GM12875 (cell line): Measurements from ENCODE around the gene COL4A4.

Experiments
- H3K4me3 ChIP-seq: one replicate; pipeline ENCODE4 v1.5.1; 2011; ENCODE audit warnings: low read depth, low read length, control low read depth
- TF ChIP-seq, protein P1 (sequence below): IDR thresholded peaks from 2 replicates; pipeline ENCODE4 v1.5.1; 2011; ENCODE audit warnings: low read depth, mild to moderate bottlenecking, control low read depth, inconsistent platforms, low read length, moderate library complexity, borderline replicate concordance; ENCODE audit not compliant: insufficient read depth

COL4A4 gene

DNA sequence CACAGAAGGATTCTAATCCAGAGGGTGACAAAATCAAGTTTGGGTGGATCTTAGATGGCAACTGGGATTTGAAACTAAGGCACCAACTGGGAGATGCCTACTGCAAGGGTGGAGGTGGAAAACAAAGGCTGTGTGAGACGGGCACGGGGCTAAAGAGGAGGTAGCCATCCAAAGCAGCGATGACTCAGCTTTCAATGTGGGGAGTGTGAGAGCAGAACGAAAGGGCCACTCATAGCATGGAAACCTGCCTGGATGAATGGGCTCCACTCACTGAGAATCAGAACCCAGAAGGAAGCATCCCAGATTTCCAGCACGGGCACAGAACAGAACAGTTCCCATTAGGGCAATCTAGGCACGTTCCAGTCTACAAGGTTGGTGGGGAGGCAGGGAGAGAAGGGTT is 159.5 kb downstream of the COL4A4 start:
- TF ChIP-seq, protein P1, sequence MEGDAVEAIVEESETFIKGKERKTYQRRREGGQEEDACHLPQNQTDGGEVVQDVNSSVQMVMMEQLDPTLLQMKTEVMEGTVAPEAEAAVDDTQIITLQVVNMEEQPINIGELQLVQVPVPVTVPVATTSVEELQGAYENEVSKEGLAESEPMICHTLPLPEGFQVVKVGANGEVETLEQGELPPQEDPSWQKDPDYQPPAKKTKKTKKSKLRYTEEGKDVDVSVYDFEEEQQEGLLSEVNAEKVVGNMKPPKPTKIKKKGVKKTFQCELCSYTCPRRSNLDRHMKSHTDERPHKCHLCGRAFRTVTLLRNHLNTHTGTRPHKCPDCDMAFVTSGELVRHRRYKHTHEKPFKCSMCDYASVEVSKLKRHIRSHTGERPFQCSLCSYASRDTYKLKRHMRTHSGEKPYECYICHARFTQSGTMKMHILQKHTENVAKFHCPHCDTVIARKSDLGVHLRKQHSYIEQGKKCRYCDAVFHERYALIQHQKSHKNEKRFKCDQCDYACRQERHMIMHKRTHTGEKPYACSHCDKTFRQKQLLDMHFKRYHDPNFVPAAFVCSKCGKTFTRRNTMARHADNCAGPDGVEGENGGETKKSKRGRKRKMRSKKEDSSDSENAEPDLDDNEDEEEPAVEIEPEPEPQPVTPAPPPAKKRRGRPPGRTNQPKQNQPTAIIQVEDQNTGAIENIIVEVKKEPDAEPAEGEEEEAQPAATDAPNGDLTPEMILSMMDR, result no peak
- H3K4me3 ChIP-seq, result no peak overlapping the region

DNA sequence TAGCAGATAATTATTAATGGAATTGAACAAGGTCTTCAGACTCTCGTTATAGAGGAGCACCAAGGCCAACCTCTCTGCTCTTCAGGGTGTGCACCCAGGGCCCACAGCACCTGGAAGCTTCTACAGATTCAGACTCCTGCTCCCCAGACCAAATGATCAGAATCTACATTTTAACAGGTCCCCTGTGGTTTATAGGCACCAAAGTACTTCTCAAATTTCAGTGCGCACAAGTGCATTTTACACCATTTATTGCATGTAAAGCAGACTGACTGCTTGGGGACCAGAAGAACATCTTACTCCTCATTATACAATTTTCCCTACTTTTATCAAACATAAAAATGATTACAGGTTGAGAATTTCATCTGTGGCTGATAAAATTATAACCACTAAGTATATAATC is 163.9 kb downstream of the COL4A4 start:
- no peak overlapping the region for H3K4me3 ChIP-seq
- TF ChIP-seq, protein P1, result no peak

DNA sequence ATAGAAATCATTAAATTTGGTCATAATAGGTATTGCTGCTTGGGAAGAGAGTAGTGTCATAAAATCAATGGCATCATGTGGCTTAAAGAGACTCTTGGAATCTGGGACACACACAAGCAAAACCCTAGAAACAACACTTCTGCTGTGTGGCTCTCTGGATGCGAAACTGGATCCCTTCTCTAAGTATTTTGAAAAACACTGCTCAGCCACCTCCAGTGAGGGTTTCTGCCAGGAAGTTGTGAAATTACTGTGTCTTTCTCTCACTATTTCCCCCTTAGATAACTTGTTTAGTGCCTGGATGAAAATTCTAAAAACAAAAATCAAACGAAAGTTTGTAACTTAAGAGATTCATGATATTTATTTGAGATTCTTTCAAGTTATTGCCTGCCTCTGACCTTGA is 164.3 kb downstream of the COL4A4 start:
- H3K4me3 ChIP-seq, result no peak overlapping the region
- TF ChIP-seq, protein P1, result no peak

DNA sequence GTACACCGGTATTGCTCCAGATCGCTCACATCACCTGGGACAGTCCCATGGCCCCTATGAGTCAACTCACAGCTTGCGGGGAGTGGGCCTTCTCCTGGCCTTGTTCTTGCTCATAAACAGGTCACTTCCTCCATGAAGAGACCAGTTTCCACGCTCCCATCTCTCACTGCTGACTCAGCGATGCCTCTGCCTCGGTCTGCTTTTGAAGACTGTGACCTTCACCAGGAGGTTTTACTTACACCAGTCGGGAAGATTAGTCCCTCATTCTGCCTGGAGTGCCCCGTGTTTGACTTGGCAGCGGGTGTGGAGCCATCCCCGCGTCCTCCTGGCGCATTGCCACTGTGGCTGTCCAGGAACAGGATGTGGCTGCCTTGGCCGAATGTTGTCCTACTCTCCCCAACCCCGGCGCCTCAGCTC is 168.4 kb downstream of the COL4A4 start:
- TF ChIP-seq, protein P1, result no peak
- no peak overlapping the region for H3K4me3 ChIP-seq

DNA sequence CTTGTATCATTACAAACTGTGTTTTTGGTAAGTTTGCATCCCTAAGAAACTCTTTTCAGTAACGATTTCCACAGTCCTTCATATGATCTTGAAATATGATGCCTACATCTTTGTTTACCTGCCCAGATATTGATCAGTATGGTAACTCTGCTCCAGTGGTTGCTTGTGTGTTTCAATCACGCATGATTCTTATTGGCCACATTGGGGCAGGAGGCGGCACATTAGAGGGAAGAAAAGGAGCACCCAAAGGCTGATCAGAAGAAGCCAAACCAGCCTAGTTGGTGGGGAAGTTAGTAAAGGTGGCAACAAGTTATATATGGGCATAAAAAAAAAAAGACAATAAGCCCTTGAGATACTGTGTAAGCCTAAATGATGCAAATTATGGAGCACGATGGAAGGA is 169.2 kb downstream of the COL4A4 start:
- H3K4me3 ChIP-seq, result no peak overlapping the region
- TF ChIP-seq, protein P1, result peak; percentile 45; the same call in 1 of the 2 replicates

DNA sequence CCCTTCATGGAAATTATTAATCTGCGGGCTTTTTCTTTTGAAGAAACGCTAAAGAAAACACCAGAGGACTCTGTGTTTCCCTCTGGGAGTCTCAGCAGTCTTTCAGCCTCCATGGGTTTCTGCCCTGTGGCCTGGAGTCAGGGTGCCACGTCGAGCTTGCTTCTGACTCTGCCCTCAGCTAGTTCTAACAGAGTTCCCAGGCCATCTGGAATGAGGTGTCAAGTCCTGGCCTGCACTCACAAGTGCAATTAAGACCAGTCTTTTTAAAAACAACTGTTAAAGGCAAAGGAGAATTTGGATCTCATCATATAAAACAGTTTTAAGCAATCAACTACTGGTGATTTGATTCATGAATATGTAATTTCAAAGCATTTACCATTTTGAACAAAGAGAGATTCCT is 170.8 kb downstream of the COL4A4 start:
- TF ChIP-seq, protein P1, result no peak
- no peak overlapping the region for H3K4me3 ChIP-seq

DNA sequence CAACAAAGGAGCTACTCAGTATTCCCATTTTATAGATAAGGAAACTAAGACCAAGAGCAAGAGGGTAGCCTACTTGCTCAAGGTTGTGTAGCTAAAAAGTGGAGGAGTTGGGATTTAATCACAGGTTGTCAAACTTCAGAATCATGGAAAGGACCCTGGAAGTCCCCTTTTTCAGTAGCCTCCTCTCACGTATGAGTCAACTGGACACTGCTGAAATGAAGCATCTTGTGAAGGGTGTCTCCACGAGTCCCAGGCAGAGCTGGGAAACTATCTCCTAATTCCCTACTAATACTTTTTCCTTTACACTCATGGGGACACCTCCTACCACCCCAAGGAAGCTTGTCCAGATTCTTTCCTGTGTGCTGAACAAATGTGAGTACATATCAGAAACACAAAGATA is 172.3 kb downstream of the COL4A4 start:
- TF ChIP-seq, protein P1, result no peak
- no peak overlapping the region for H3K4me3 ChIP-seq
